Endothelial cell of umbilical vein (primary cell): ENCODE results near the gene NETO1. TPM values are rescaled to one million over a fixed set of nuclear protein-coding genes. Genes with fewer than 3 reads are reported as not detected.

ENCODE experiments used
- BruUV-seq: library from RNA; stranded (reverse); fragments of 400-500 nt; replicated peaks from 2 replicates; lab custom pipeline; 2021; lab: Mats Ljungman, UMichigan
- CTCF ChIA-PET: fragments of 300-600, 350-600 bp; sonication (Branson Sonifier 250); formaldehyde crosslinking; loops from one replicate; lab custom pipeline; 2021; ENCODE audit warnings: antibody characterized with exemption, inconsistent platforms; lab: Charles Lee
- POLR2A ChIA-PET: fragments of 300-600, 350-600 bp; sonication (Branson Sonifier 250); formaldehyde crosslinking; loops from one replicate; lab custom pipeline; 2021; ENCODE audit warnings: antibody characterized with exemption, inconsistent platforms; lab: Charles Lee
- DNase-seq: peaks from one replicate; pipeline ENCODE4 v3.0.0-alpha.2; 2011; ENCODE audit warnings: low read depth, low spot score
- FAIRE-seq: peaks from 2 replicates; lab custom pipeline; 2011; peaks lifted over from hg19 to GRCh38; lab: Jason Lieb, UNC
- H2AFZ ChIP-seq: 2 replicates; pipeline ENCODE4 v1.6.0; 2012; ENCODE audit warnings: low read depth, low read length, control low read depth, inconsistent platforms
- H3K27ac ChIP-seq: 2 replicates; pipeline ENCODE4 v1.5.1; 2011; ENCODE audit warnings: low read depth, mild to moderate bottlenecking, control low read depth, low read length, moderate library complexity; ENCODE audit not compliant: insufficient read depth
- H3K27me3 ChIP-seq, 2 experiments: 2 replicates each; pipeline versions ENCODE4 v1.6.0 to v1.6.1; 2011; ENCODE audit warnings: low read length in 2 of 2, mixed read lengths in 1 of 2; ENCODE audit not compliant: control insufficient read depth in 2 of 2, insufficient read depth in 2 of 2
- H3K36me3 ChIP-seq, 2 experiments: 2 replicates in 1 of 2; 3 replicates in 1 of 2; pipeline ENCODE4 v1.5.1; 2011; ENCODE audit warnings: low read length in 2 of 2, mild to moderate bottlenecking in 1 of 2, moderate library complexity in 1 of 2; ENCODE audit not compliant: control insufficient read depth in 2 of 2, insufficient read depth in 2 of 2; ENCODE audit errors: extremely low read depth in 1 of 2
- H3K4me1 ChIP-seq: 3 replicates; pipeline ENCODE4 v1.5.1; 2011; ENCODE audit warnings: mild to moderate bottlenecking, low read length; ENCODE audit not compliant: control insufficient read depth, insufficient read depth; ENCODE audit errors: extremely low read depth
- H3K4me2 ChIP-seq: 2 replicates; pipeline ENCODE4 v1.6.1; 2011; ENCODE audit warnings: low read length, control low read depth, mixed read lengths; ENCODE audit not compliant: insufficient read depth
- H3K4me3 ChIP-seq, 3 experiments: fragments of 200-600 bp in 1 of 3; sonication (generic), shearing (Covaris generic) in 1 of 3; replicated peaks in 1 of 3; 2 replicates each; pipeline ENCODE4 v1.5.1; 2011 to 2016; ENCODE audit warnings: control low read depth in 3 of 3, low read length in 3 of 3, mild to moderate bottlenecking in 2 of 3, inconsistent platforms in 1 of 3, low read depth in 1 of 3, moderate library complexity in 1 of 3; ENCODE audit not compliant: insufficient read depth in 1 of 3
- H3K79me2 ChIP-seq: 2 replicates; pipeline ENCODE4 v1.6.0; 2012; ENCODE audit warnings: low read length, inconsistent platforms; ENCODE audit not compliant: control insufficient read depth, insufficient read depth
- H3K9ac ChIP-seq: replicated peaks from 2 replicates; pipeline ENCODE3; 2011; ENCODE audit warnings: low read length, control low read depth; ENCODE audit not compliant: insufficient read depth; ENCODE audit errors: extremely low read depth
- H3K9me1 ChIP-seq: replicated peaks from 3 replicates; pipeline ENCODE4 v1.6.0; 2011; ENCODE audit warnings: mild to moderate bottlenecking, low read length; ENCODE audit not compliant: control insufficient read depth, insufficient read depth; ENCODE audit errors: extremely low read depth
- H3K9me3 ChIP-seq: replicated peaks from 2 replicates; pipeline ENCODE4 v1.5.1; 2012; ENCODE audit warnings: low read length, inconsistent platforms; ENCODE audit not compliant: control insufficient read depth, insufficient read depth
- H4K20me1 ChIP-seq: replicated peaks from 2 replicates; pipeline ENCODE3; 2011; ENCODE audit warnings: mild to moderate bottlenecking, low read length; ENCODE audit not compliant: control insufficient read depth, insufficient read depth; ENCODE audit errors: extremely low read depth
- EZH2 ChIP-seq: IDR thresholded peaks from 2 replicates; pipeline ENCODE4 v1.6.1; 2012; ENCODE audit warnings: borderline replicate concordance, low read depth, mild to moderate bottlenecking, moderate library complexity, low read length, inconsistent platforms; ENCODE audit not compliant: severe bottlenecking
- FOS ChIP-seq: IDR thresholded peaks from 2 replicates; pipeline ENCODE4 v1.6.1; 2011; ENCODE audit warnings: mild to moderate bottlenecking, low read length, moderate library complexity, borderline replicate concordance; ENCODE audit not compliant: insufficient read depth
- GATA2 ChIP-seq: IDR thresholded peaks from 2 replicates; pipeline ENCODE4 v1.7.0; 2011; ENCODE audit warnings: low read depth, mild to moderate bottlenecking, moderate library complexity, mixed read lengths, low read length; ENCODE audit not compliant: insufficient read length, insufficient read depth
- JUN ChIP-seq: IDR thresholded peaks from 2 replicates; pipeline ENCODE4 v1.6.1; 2011; ENCODE audit warnings: borderline replicate concordance, low read depth; ENCODE audit not compliant: insufficient read length, insufficient read depth
- MYC ChIP-seq: IDR thresholded peaks from one replicate; pipeline ENCODE4 v1.6.1; 2011; ENCODE audit warnings: mild to moderate bottlenecking, low read depth, low read length
- POLR2A ChIP-seq: IDR thresholded peaks from 2 replicates; pipeline ENCODE4 v1.6.1; 2012; ENCODE audit warnings: low read depth, mild to moderate bottlenecking, control low read depth, low read length
- POLR2AphosphoS5 ChIP-seq: IDR thresholded peaks from 2 replicates; pipeline ENCODE4 v1.6.1; 2012; ENCODE audit warnings: low read depth, mild to moderate bottlenecking, control low read depth, low read length, moderate library complexity; ENCODE audit not compliant: insufficient read depth
- dilution Hi-C: fragments of 300-500 bp; cut with MboI; formaldehyde crosslinking; loops from one replicate; pipeline ENCODE4 v1.15.0; 2019; ENCODE audit warnings: low sequenced_read_pairs; ENCODE audit not compliant: extremely low pct_ligation_motif_present
- intact Hi-C: fragments of 100-400 bp; cut with micrococcal nuclease; formaldehyde crosslinking; loops from one replicate; pipeline ENCODE4 v1.10.0; 2022
- polyA plus RNA-seq, 4 experiments: library from polyadenylated mRNA; depleted of rRNA in 3 of 4; stranded (reverse) in 3 of 4; unstranded in 1 of 4; fragments of >200 nt; gene quantifications; 2 replicates each; pipeline versions ENCODE4 v1.2.1 to v1.2.3, GENCODE V29; 2011 to 2012; ENCODE audit warnings: missing spikeins in 1 of 4
- total RNA-seq: library from RNA; stranded (reverse); gene quantifications from 2 replicates; pipeline ENCODE4 v1.2.3, GENCODE V29; 2021
- TF ChIP-seq, protein P1 (sequence below): IDR thresholded peaks from 2 replicates; pipeline ENCODE4 v1.6.1; 2011; ENCODE audit not compliant: insufficient read depth, insufficient read length
- TF ChIP-seq, protein P2 (sequence below), 2 donors: IDR thresholded peaks; 1 replicate in 1 of 2; 2 replicates in 1 of 2; pipeline ENCODE4 v1.5.1; 2011; ENCODE audit warnings: low read length in 2 of 2, mild to moderate bottlenecking in 2 of 2, moderate library complexity in 2 of 2, control low read depth in 1 of 2, inconsistent platforms in 1 of 2, low read depth in 1 of 2; ENCODE audit not compliant: insufficient read depth in 1 of 2; ENCODE audit errors: extremely low read depth in 1 of 2

NETO1 gene
- total and polyA plus RNA-seq, 2 donors (not counting 3 experiments of a cell fraction or from before 2014, with no cell fraction given) = not detected

DNA sequence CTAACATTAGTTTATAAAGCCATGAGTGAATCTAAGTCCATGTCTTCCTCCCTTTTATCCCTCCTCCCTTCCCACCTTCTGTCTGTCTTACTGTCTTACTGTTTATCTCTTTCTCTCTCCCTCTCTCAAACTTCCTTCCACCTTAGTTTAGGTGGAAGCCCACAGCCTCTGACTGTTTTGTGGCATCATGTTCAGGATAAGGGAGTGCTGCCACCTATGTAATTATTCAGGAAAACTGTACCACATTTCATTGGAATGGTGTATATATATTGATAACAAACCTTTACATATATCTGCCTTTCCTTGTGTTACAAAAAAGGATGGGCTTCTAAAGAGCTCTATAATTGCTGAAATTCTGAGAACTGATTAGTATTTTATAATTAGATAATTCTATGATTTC lies 48.7 kb downstream of the NETO1 start:
- CTCF ChIA-PET = no interaction called here
- no TSS peak for BruUV-seq
- no peaks in the 10 kb centered on the region for H3K79me2 ChIP-seq

More for the DNA sequence above, 48.7 kb downstream of the NETO1 start:
- dilution Hi-C loops (no loop called here), intact Hi-C loops (no loop called here)
- FAIRE-seq (no peak), DNase-seq (no peak)
- Histone ChIP-seq H3K27me3 (no peaks in the 10 kb centered on the region), H3K4me1 (no peaks in the 10 kb centered on the region), H3K4me3 (no peak overlapping the region), H3K9me3 (peaks cover 3% of the 10 kb centered on the region), H3K27ac (no peak overlapping the region), H4K20me1 (no peaks in the 10 kb centered on the region), H3K36me3 (no peaks in the 10 kb centered on the region), H3K9ac (no peak overlapping the region), H3K9me1 (no peaks in the 10 kb centered on the region), H2AFZ (no peak overlapping the region), H3K4me2 (no peak overlapping the region)
- TF ChIP-seq, protein P1, sequence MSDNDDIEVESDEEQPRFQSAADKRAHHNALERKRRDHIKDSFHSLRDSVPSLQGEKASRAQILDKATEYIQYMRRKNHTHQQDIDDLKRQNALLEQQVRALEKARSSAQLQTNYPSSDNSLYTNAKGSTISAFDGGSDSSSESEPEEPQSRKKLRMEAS = no peak
- TF ChIP-seq, protein P2, sequence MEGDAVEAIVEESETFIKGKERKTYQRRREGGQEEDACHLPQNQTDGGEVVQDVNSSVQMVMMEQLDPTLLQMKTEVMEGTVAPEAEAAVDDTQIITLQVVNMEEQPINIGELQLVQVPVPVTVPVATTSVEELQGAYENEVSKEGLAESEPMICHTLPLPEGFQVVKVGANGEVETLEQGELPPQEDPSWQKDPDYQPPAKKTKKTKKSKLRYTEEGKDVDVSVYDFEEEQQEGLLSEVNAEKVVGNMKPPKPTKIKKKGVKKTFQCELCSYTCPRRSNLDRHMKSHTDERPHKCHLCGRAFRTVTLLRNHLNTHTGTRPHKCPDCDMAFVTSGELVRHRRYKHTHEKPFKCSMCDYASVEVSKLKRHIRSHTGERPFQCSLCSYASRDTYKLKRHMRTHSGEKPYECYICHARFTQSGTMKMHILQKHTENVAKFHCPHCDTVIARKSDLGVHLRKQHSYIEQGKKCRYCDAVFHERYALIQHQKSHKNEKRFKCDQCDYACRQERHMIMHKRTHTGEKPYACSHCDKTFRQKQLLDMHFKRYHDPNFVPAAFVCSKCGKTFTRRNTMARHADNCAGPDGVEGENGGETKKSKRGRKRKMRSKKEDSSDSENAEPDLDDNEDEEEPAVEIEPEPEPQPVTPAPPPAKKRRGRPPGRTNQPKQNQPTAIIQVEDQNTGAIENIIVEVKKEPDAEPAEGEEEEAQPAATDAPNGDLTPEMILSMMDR (IDR thresholded peaks at IDR 0.05; ENCODE audit: extremely low read depth in 1 of 2, insufficient read depth in 1 of 2, low read depth in 1 of 2, low read length in 2 of 2) = no peak
- TF ChIP-seq EZH2 (no peak), MYC (no peak), POLR2AphosphoS5 (no peak), FOS (no peak), POLR2A (no peak), JUN (no peak), GATA2 (no peak)
- POLR2A ChIA-PET = no interaction called here
